K562 (cell line): ENCODE results near the gene SEC23IP. TPM values are rescaled to one million over a fixed set of nuclear protein-coding genes. Genes with fewer than 3 reads are reported as not detected.

Experiments
- ARID3B ChIP-seq: fragments of 250-450 bp; sonication (Bioruptor Pico); IDR thresholded peaks from 2 replicates; pipeline ENCODE4 v1.4.0; 2020; ENCODE audit warnings: borderline replicate concordance
- E2F3 ChIP-seq: fragments of 250-450 bp; sonication (Bioruptor Pico); IDR thresholded peaks from 2 replicates; pipeline ENCODE4 v1.4.0; 2020; ENCODE audit warnings: mild to moderate bottlenecking
- GABPB1 ChIP-seq: sonication (generic); formaldehyde crosslinking; IDR thresholded peaks from 2 replicates; pipeline ENCODE4 v1.8.0; 2022; ENCODE audit warnings: mild to moderate bottlenecking, missing genetic modification reagents
- GTF2B ChIP-seq: IDR thresholded peaks from 2 replicates; pipeline ENCODE4 v1.6.1; 2011; ENCODE audit not compliant: insufficient read length; ENCODE audit errors: extremely low read depth
- NEUROD1 ChIP-seq: fragments of 150-350 bp; IDR thresholded peaks from 2 replicates; pipeline ENCODE4 v1.6.1; 2014; ENCODE audit warnings: borderline replicate concordance, low read length, low read depth; ENCODE audit not compliant: partially characterized antibody
- PHTF2 ChIP-seq: fragments of 250-450 bp; sonication (Bioruptor Pico); IDR thresholded peaks from 2 replicates; pipeline ENCODE4 v1.5.0; 2021; ENCODE audit warnings: mild to moderate bottlenecking
- RBBP5 ChIP-seq: fragments of 200-600 bp; sonication (generic); IDR thresholded peaks from 2 replicates; pipeline ENCODE4 v1.6.1; 2012; ENCODE audit warnings: borderline replicate concordance, mild to moderate bottlenecking, low read length, control low read depth, inconsistent platforms; ENCODE audit not compliant: insufficient read depth, poor library complexity, severe bottlenecking
- SRSF3 ChIP-seq: fragments of 200-400 bp; formaldehyde crosslinking; IDR thresholded peaks from 2 replicates; pipeline ENCODE4 v1.6.1; 2016; ENCODE audit warnings: mild to moderate bottlenecking, low read length, moderate library complexity; ENCODE audit not compliant: insufficient read depth
- SRSF9 ChIP-seq: fragments of 200-400 bp; formaldehyde crosslinking; IDR thresholded peaks from 2 replicates; pipeline ENCODE4 v1.6.1; 2017; ENCODE audit warnings: low read depth, low read length, borderline replicate concordance
- SUPT5H ChIP-seq: fragments of 450-650 bp; IDR thresholded peaks from 2 replicates; pipeline ENCODE4 v1.6.1; 2016
- TAF1 ChIP-seq: IDR thresholded peaks from 2 replicates; pipeline ENCODE4 v1.6.1; 2011; ENCODE audit warnings: mild to moderate bottlenecking, low read length, moderate library complexity; ENCODE audit not compliant: insufficient read depth, control insufficient read depth, severe bottlenecking; ENCODE audit errors: extremely low read depth
- TCF15 ChIP-seq: fragments of 250-450 bp; sonication (Bioruptor Pico); IDR thresholded peaks from 2 replicates; pipeline ENCODE4 v1.8.0; 2022; ENCODE audit warnings: moderate library complexity, mild to moderate bottlenecking, inconsistent platforms
- YY1 ChIP-seq, 3 experiments: IDR thresholded peaks; 2 replicates each; pipeline ENCODE4 v1.6.1; 2011; ENCODE audit warnings: low read length in 2 of 3, mild to moderate bottlenecking in 2 of 3, moderate library complexity in 2 of 3, borderline replicate concordance in 1 of 3, control low read depth in 1 of 3, low read depth in 1 of 3; ENCODE audit not compliant: insufficient read depth in 3 of 3, insufficient replicate concordance in 2 of 3, control insufficient read depth in 1 of 3, insufficient read length in 1 of 3; ENCODE audit errors: extremely low read depth in 1 of 3
- ZBTB11 ChIP-seq, 3 experiments: fragments of 200-800 bp in 1 of 3; fragments of 250-450 bp in 1 of 3; fragments of 450-650 bp in 1 of 3; sonication (Bioruptor Pico) in 1 of 3; sonication (Bioruptor generic) in 1 of 3; formaldehyde crosslinking in 1 of 3; IDR thresholded peaks; 2 replicates each; pipeline versions ENCODE4 v1.6.1 to v1.8.0; 2016 to 2022; ENCODE audit warnings: mild to moderate bottlenecking in 2 of 3, missing genetic modification characterization in 2 of 3, missing compliant biosample characterization in 1 of 3, moderate library complexity in 1 of 3
- ZNF174 ChIP-seq: fragments of 250-450 bp; sonication (Bioruptor Pico); IDR thresholded peaks from 2 replicates; pipeline ENCODE4 v1.4.0; 2020; ENCODE audit warnings: mild to moderate bottlenecking
- ZNF277 ChIP-seq: fragments of 250-450 bp; sonication (Bioruptor Pico); IDR thresholded peaks from 2 replicates; pipeline ENCODE4 v1.8.0; 2022; ENCODE audit warnings: inconsistent platforms, mild to moderate bottlenecking, moderate library complexity, borderline replicate concordance
- ZNF76 ChIP-seq: fragments of 250-450 bp; sonication (Bioruptor Pico); IDR thresholded peaks from 2 replicates; pipeline ENCODE4 v1.4.0; 2020; ENCODE audit warnings: mild to moderate bottlenecking, moderate library complexity, borderline replicate concordance
- polyA plus RNA-seq, 8 experiments: library from polyadenylated mRNA; depleted of rRNA in 4 of 8; stranded (reverse) in 5 of 8; unstranded in 3 of 8; fragments of >200 nt; fragmentation: Nextera tagmentation in 2 of 8; fragmentation: Illumina TruSeq in 1 of 8; extraction: Ambion mirVana in 2 of 8; extraction: Trizol in 1 of 8; gene quantifications; 2 replicates each; pipeline versions ENCODE4 v1.2.1 to v1.2.3, GENCODE V29; 2011 to 2014; ENCODE audit warnings: inconsistent platforms in 1 of 8, missing spikeins in 1 of 8
- total RNA-seq, 7 experiments: library from RNA; depleted of rRNA in 6 of 7; stranded (reverse); fragments of >200 nt in 6 of 7; fragmentation: Illumina TruSeq in 2 of 7; extraction: Trizol in 2 of 7; gene quantifications; 2 replicates each; pipeline versions ENCODE4 v1.2.1 to v1.2.3, GENCODE V29; 2011 to 2021; ENCODE audit warnings: low replicate concordance in 1 of 7

The SEC23IP gene
- total and polyA plus RNA-seq, 9 of the 15 experiments (the other 6 are each of a cell fraction or from before 2014, with no cell fraction given): 15.8 to 38.4 (median 22.5) TPM

DNA sequence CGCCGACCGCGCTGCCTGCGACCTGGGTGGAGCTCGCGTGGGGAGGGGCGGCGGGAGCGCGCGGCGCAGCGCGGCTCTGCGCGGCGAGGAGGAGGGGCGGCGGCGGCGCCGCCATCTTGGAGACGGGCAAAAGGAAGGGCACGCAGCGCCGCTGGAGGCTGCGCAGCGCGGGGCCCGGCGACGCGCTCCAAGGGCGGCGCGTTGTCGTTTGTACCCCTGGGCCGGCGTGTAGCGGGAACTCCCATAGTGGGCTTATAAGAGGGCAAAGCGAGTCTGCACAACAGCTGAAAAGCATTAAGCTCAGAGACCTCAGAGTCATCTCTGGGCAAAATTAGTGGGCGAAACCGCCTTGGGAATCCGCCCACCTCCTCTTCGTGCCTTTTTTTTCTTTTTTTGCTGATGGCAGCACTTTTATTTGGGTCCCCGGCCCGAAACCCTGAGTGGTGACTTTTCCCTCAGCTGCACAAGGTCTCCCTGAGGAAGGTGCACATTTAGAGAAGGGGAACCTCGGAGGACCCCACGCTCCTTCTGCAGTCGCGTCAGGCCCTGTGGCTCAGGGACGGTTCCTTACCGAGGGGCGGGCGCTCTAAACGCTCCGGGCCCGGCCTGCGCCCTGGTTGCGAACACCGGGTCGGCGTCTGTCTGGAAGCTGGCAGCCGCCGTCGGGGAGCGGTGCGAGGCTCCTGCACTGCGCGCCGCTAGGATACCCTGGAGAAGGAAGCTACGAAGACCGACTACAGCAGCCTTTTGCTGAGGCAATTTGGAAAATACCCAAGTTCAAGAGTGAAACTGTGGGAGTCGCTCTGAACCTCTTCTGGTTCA is 19.5 kb upstream of the SEC23IP start (continued):
- no peak for TF ChIP-seq NEUROD1
- TF ChIP-seq E2F3: peak; percentile 95; the same call in 1 of the 2 replicates
- TF ChIP-seq PHTF2 (CRISPR knock-in tag): no peak
- no peak for TF ChIP-seq GTF2B
- no peak for TF ChIP-seq ZNF174
- TF ChIP-seq ZBTB11 (CRISPR knock-in tag; IDR thresholded peaks at IDR 0.05): no peak
- TF ChIP-seq TAF1: peak; percentile 77
- peak; percentile 95 to 99 (median 98) for TF ChIP-seq YY1 (IDR thresholded peaks at IDR 0.05; ENCODE audit: borderline replicate concordance in 1 of 3, control insufficient read depth in 1 of 3, extremely low read depth in 1 of 3, insufficient read depth in 3 of 3, insufficient read length in 1 of 3, insufficient replicate concordance in 2 of 3, low read depth in 1 of 3, low read length in 2 of 3)
- no peak for TF ChIP-seq ZNF277 (CRISPR knock-in tag)
- TF ChIP-seq GABPB1 (CRISPR knock-in tag): peak; percentile 43; the same call in 1 of the 2 replicates
- TF ChIP-seq SRSF9: no peak
- TF ChIP-seq ARID3B: no peak
- TF ChIP-seq TCF15 (CRISPR knock-in tag): no peak
- TF ChIP-seq SUPT5H: peak; percentile 59
- no peak for TF ChIP-seq ZNF76 (CRISPR knock-in tag)
- peak; percentile 2 for TF ChIP-seq RBBP5
- no peak for TF ChIP-seq SRSF3
